PC-3 (cell line): ENCODE measurements around the gene PPP1R1B. TPM values are rescaled to one million over a fixed set of nuclear protein-coding genes. Genes with fewer than 3 reads are reported as not detected.

ENCODE experiments used
- ATAC-seq: fragments of 200-7000 bp; cut with Tn5 transposase; 2 replicates; pipeline ENCODE4 v1.9.1; 2020; ENCODE audit warnings: mild to moderate bottlenecking, moderate library complexity
- BruUV-seq: library from RNA; stranded (reverse); fragments of 400-500 nt; replicated peaks from 2 replicates; lab custom pipeline; 2021; lab: Mats Ljungman, UMichigan
- CTCF ChIA-PET: fragments of 300-600 bp; sonication (Branson Sonifier 250); formaldehyde crosslinking; loops from one replicate; lab custom pipeline; 2022; ENCODE audit warnings: antibody characterized with exemption; lab: Charles Lee
- POLR2A ChIA-PET: fragments of 300-600 bp; sonication (Branson Sonifier 250); formaldehyde crosslinking; loops from one replicate; lab custom pipeline; 2022; ENCODE audit warnings: antibody characterized with exemption; ENCODE audit not compliant: unreplicated experiment; lab: Charles Lee
- DNase-seq: peaks from one replicate; pipeline ENCODE4 v3.0.0-alpha.2; 2015
- H2AFZ ChIP-seq: fragments of 300-600 bp; sonication (generic); 2 replicates; pipeline ENCODE4 v1.6.0; 2016; ENCODE audit warnings: antibody characterized with exemption, low read length
- H3F3A ChIP-seq: fragments of 300-600 bp; sonication (generic); one replicate; pipeline ENCODE4 v1.6.0; 2017; ENCODE audit warnings: antibody characterized with exemption, low read length, control low read depth, mild to moderate bottlenecking; ENCODE audit not compliant: unreplicated experiment
- H3K27ac ChIP-seq: fragments of 300-600 bp; sonication (generic); 2 replicates; pipeline ENCODE4 v1.5.1; 2016; ENCODE audit warnings: mild to moderate bottlenecking, low read length
- H3K27me3 ChIP-seq: fragments of 300-600 bp; sonication (generic); 2 replicates; pipeline ENCODE4 v1.6.1; 2016; ENCODE audit warnings: low read length, mixed read lengths
- H3K36me3 ChIP-seq: fragments of 300-600 bp; sonication (generic); 2 replicates; pipeline ENCODE4 v1.6.1; 2016; ENCODE audit warnings: low read depth, mixed run types, low read length, mixed read lengths
- H3K4me1 ChIP-seq: fragments of 300-600 bp; sonication (generic); 2 replicates; pipeline ENCODE4 v1.5.1; 2016; ENCODE audit warnings: low read length; ENCODE audit not compliant: insufficient read depth
- H3K4me2 ChIP-seq: fragments of 300-600 bp; sonication (generic); 2 replicates; pipeline ENCODE4 v1.6.0; 2016; ENCODE audit warnings: low read length
- H3K4me3 ChIP-seq: fragments of 300-600 bp; sonication (generic); 2 replicates; pipeline ENCODE4 v1.5.1; 2016; ENCODE audit warnings: mild to moderate bottlenecking, low read length, mixed read lengths
- H3K79me2 ChIP-seq: fragments of 300-600 bp; sonication (generic); 2 replicates; pipeline ENCODE4 v1.6.1; 2017; ENCODE audit warnings: low read length, mixed read lengths
- H3K9ac ChIP-seq: fragments of 300-600 bp; sonication (generic); 2 replicates; pipeline ENCODE4 v1.6.0; 2016; ENCODE audit warnings: mild to moderate bottlenecking, low read length
- H3K9me2 ChIP-seq: fragments of 300-600 bp; sonication (generic); replicated peaks from 2 replicates; pipeline ENCODE4 v1.6.1; 2016; ENCODE audit warnings: mixed run types, low read length, mixed read lengths
- H3K9me3 ChIP-seq: fragments of 300-600 bp; sonication (generic); 2 replicates; pipeline ENCODE4 v1.6.1; 2016; ENCODE audit warnings: low read length, mixed read lengths
- H4K20me1 ChIP-seq: fragments of 300-600 bp; sonication (generic); 2 replicates; pipeline ENCODE4 v1.6.1; 2016; ENCODE audit warnings: low read length, mixed read lengths
- CTCF ChIP-seq: fragments of 300-600 bp; sonication (generic); conservative IDR thresholded peaks from 2 replicates; pipeline ENCODE4 v1.5.1; 2017; ENCODE audit warnings: antibody characterized with exemption, low read depth, mild to moderate bottlenecking, low read length
- EZH2 ChIP-seq: fragments of 300-600 bp; sonication (generic); IDR thresholded peaks from one replicate; pipeline ENCODE4 v1.6.1; 2017; ENCODE audit warnings: antibody characterized with exemption, mild to moderate bottlenecking, low read length; ENCODE audit not compliant: unreplicated experiment
- EZH2phosphoT487 ChIP-seq: fragments of 300-600 bp; sonication (generic); IDR thresholded peaks from 2 replicates; pipeline ENCODE4 v1.6.1; 2018; ENCODE audit warnings: mild to moderate bottlenecking, antibody characterized with exemption, low read length, borderline replicate concordance
- intact Hi-C: fragments of 100-400 bp; cut with micrococcal nuclease; formaldehyde crosslinking; loops from 2 replicates; pipeline ENCODE4 v1.9.0; 2023
- total RNA-seq: library from RNA; depleted of rRNA; stranded (reverse); fragments of >200 nt; gene quantifications from 2 replicates; pipeline ENCODE4 v1.2.3, GENCODE V29; 2014

PPP1R1B gene
- total RNA-seq, 1 experiment from 2014 or later: 3.1 TPM

GRCh38 chr17:39579318-39580081, 47.3 kb upstream of the PPP1R1B start:
- H3K27ac ChIP-seq: no peak overlapping the region
- no peaks in the 10 kb centered on the region for H3K79me2 ChIP-seq
- H3F3A ChIP-seq: no peaks in the 10 kb centered on the region
- no peak for DNase-seq
- H3K27me3 ChIP-seq: no peaks in the 10 kb centered on the region
- no TSS peak for BruUV-seq
- intact Hi-C loops: no loop called here
- H3K4me1 ChIP-seq: no peaks in the 10 kb centered on the region
- no peaks in the 10 kb centered on the region for H4K20me1 ChIP-seq
- no peaks in the 10 kb centered on the region for H3K9me3 ChIP-seq
- H3K4me3 ChIP-seq: no peak overlapping the region
- no peak for ATAC-seq
- ChIA-PET CTCF (no interaction called here), POLR2A (no interaction called here)
- H3K9me2 ChIP-seq: no peaks in the 10 kb centered on the region
- no peak overlapping the region for H3K4me2 ChIP-seq
- H3K36me3 ChIP-seq: no peaks in the 10 kb centered on the region
- H2AFZ ChIP-seq: no peak overlapping the region
- TF ChIP-seq EZH2 (no peak), EZH2phosphoT487 (no peak), CTCF (no peak)
- H3K9ac ChIP-seq: no peak overlapping the region

DNA sequence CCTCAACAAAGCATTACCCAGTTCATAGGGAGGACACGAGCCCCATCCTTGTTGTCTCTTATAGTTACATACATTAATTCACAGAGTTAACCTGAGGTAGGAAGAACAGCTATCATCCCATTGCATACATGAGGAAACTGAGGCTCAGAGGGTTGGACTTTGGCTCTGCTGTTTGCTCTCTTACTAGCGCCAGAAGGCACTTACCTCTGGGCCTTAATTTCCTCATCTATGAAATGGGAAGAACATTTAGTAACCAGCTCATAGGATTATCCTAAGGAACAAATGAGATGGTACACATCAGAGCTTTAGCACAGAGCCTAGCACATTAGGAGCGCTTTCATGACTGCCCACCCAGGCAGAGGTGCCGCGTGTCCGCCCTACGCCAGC, 46.7 kb upstream of the PPP1R1B start:
- Histone ChIP-seq H3K4me1 (no peaks in the 10 kb centered on the region), H3K9me2 (no peaks in the 10 kb centered on the region), H2AFZ (no peak overlapping the region), H3K36me3 (no peaks in the 10 kb centered on the region), H3F3A (no peaks in the 10 kb centered on the region), H3K9me3 (no peaks in the 10 kb centered on the region), H3K79me2 (no peaks in the 10 kb centered on the region), H3K27ac (no peak overlapping the region), H3K27me3 (no peaks in the 10 kb centered on the region), H3K9ac (no peak overlapping the region), H3K4me3 (no peak overlapping the region), H3K4me2 (no peak overlapping the region), H4K20me1 (no peaks in the 10 kb centered on the region)
- TF ChIP-seq EZH2 (no peak), EZH2phosphoT487 (no peak), CTCF (no peak)
- BruUV-seq: no TSS peak
- DNase-seq (no peak), ATAC-seq (no peak)
- POLR2A ChIA-PET: no interaction called here
- intact Hi-C loops: no loop called here
- CTCF ChIA-PET: no interaction called here

DNA sequence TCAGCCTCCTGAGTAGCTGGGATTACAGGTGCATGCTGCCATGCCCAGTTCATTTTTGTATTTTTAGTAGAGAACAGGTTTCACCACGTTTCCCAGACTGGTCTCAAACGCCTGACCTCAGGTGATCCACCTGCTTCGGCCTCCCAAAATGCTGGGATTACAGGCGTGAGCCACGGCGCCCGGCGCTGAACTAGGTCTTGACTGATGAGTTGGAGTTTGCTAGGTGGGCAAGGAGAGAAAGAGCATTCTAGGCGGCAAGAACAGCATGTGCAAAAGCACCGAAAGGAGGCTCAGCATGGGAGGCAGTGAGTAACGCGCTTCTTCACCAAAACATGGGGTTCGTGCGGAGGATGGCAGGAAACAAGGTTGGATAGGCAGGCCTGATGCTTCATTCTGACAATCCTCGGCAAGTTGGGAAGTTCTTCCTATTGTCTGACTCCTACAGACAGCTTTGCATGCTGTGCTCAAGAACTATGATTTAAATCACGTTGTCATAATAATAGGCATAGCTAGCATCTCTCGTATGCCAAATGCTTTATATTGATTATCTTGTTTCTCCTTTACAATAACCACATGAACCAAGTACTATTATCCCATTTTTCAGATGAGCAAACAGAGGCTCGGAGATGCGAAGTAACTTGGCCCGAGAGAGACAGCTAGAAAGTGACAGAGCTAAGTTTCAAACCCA, 45.5 kb upstream of the PPP1R1B start:
- Histone ChIP-seq H3K9ac (no peak overlapping the region), H4K20me1 (no peaks in the 10 kb centered on the region), H3K79me2 (no peaks in the 10 kb centered on the region), H2AFZ (no peak overlapping the region), H3K27ac (no peak overlapping the region), H3K9me2 (no peaks in the 10 kb centered on the region), H3K36me3 (no peaks in the 10 kb centered on the region), H3F3A (no peaks in the 10 kb centered on the region), H3K4me1 (no peaks in the 10 kb centered on the region), H3K4me3 (no peak overlapping the region), H3K27me3 (no peaks in the 10 kb centered on the region), H3K9me3 (no peaks in the 10 kb centered on the region), H3K4me2 (no peak overlapping the region)
- ChIA-PET CTCF (no interaction called here), POLR2A (no interaction called here)
- BruUV-seq: no TSS peak
- no peak for TF ChIP-seq EZH2
- TF ChIP-seq EZH2phosphoT487: no peak
- TF ChIP-seq CTCF: no peak
- DNase-seq (no peak), ATAC-seq (no peak)
- intact Hi-C loops: no loop called here
